ENCODE data around the gene NFX1. TPM values are rescaled to one million over a fixed set of nuclear protein-coding genes. Genes with fewer than 3 reads are reported as not detected.
A peak's percentile ranks its signal among the peaks of the same experiment; 100 is the strongest.

Gene NFX1
- total RNA-seq, 4 donors from 2014 or later, result 17.7 to 61.6 (median 50.2) TPM

- Histone ChIP-seq H3K36me3 (peaks cover 0 to 39% (median 12%) of the 10 kb centered on the region in 4 donors), H3K9me3 (no peaks in the 10 kb centered on the region), H3K4me3 (peak overlapping the region; percentile 42 to 97 (median 71)), H3K27ac (peak overlapping the region; percentile 95 to 97 (median 97)), H3K27me3 (no peaks in the 10 kb centered on the region), H3K4me1 (peaks cover 6 to 32% (median 19%) of the 10 kb centered on the region in 4 donors)
- no peak for TF ChIP-seq POLR2AphosphoS5 (IDR thresholded peaks at IDR 0.05)
- no peak for TF ChIP-seq EP300 (IDR thresholded peaks at IDR 0.05; ENCODE audit: low read depth)
- no peak for TF ChIP-seq CTCF (IDR thresholded peaks at IDR 0.05)
- in situ Hi-C loops (cut with MboI; ENCODE audit: low pct_ligation_motif_present in 1 of 4, low pct_unique_long_range_greater_than_20kb in 1 of 4, low sequenced_read_pairs in 3 of 4) (no loop called here), intact Hi-C loops (cut with DNase I; ENCODE audit: low total_unique reads) (no loop called here)
- WGBS, 2 donors (ENCODE audit: low coverage in 1 of 2), result 20 to 21% methylated on average over 11 to 13 of the region's 13 CpGs
- DNase-seq, result peak; percentile 20
Observed at GRCh38 chr9:33265211-33265865, 25.0 kb upstream of the NFX1 start.

- H3K27me3 ChIP-seq, result no peaks in the 10 kb centered on the region
- no peak overlapping the region for H3K27ac ChIP-seq
- DNase-seq, result no peak
- TF ChIP-seq EP300 (IDR thresholded peaks at IDR 0.05; ENCODE audit: low read depth) (no peak), POLR2A (IDR thresholded peaks at IDR 0.05) (no peak), POLR2AphosphoS5 (IDR thresholded peaks at IDR 0.05) (no peak), CTCF (IDR thresholded peaks at IDR 0.05) (no peak)
- intact Hi-C loops (cut with DNase I; ENCODE audit: low total_unique reads), result no loop called here
- in situ Hi-C loops (cut with MboI; ENCODE audit: low pct_ligation_motif_present in 1 of 4, low pct_unique_long_range_greater_than_20kb in 1 of 4, low sequenced_read_pairs in 3 of 4), result no loop called here
- H3K4me3 ChIP-seq, result no peak overlapping the region
- peaks cover 0 to 35% (median 11%) of the 10 kb centered on the region in 4 donors for H3K36me3 ChIP-seq
- H3K9me3 ChIP-seq, result no peaks in the 10 kb centered on the region
- peaks cover 6 to 37% (median 23%) of the 10 kb centered on the region in 4 donors for H3K4me1 ChIP-seq
Observed at GRCh38 chr9:33267151-33267767, 23.1 kb upstream of the NFX1 start.

GRCh38 chr9:33270146-33270545 is 20.2 kb upstream of the NFX1 start:
- no peak overlapping the region for H3K4me3 ChIP-seq
- peaks cover 9 to 41% (median 13%) of the 10 kb centered on the region in 4 donors for H3K4me1 ChIP-seq
- TF ChIP-seq EP300 (IDR thresholded peaks at IDR 0.05; ENCODE audit: low read depth) (no peak), CTCF (IDR thresholded peaks at IDR 0.05) (no peak), POLR2AphosphoS5 (IDR thresholded peaks at IDR 0.05) (no peak)
- H3K36me3 ChIP-seq, result peaks cover 0 to 45% (median 13%) of the 10 kb centered on the region in 4 donors
- H3K27me3 ChIP-seq, result no peaks in the 10 kb centered on the region
- no peak for DNase-seq
- 96% methylated on average over 3 of the region's 3 CpGs for WGBS, 2 donors (ENCODE audit: low coverage in 1 of 2)
- no peak overlapping the region for H3K27ac ChIP-seq
- intact Hi-C loops (cut with DNase I; ENCODE audit: low total_unique reads), result no loop called here
- in situ Hi-C loops (cut with MboI; ENCODE audit: low pct_ligation_motif_present in 1 of 4, low pct_unique_long_range_greater_than_20kb in 1 of 4, low sequenced_read_pairs in 3 of 4), result no loop called here
- H3K9me3 ChIP-seq, result no peaks in the 10 kb centered on the region

- Histone ChIP-seq H3K4me3 (no peak overlapping the region), H3K4me1 (peaks cover 0 to 22% (median 5%) of the 10 kb centered on the region in 4 donors), H3K27me3 (no peaks in the 10 kb centered on the region), H3K27ac (peak overlapping the region; percentile 57 to 82 (median 70)), H3K9me3 (no peaks in the 10 kb centered on the region), H3K36me3 (peaks cover 0 to 55% (median 18%) of the 10 kb centered on the region in 4 donors)
- in situ Hi-C loops (cut with MboI; ENCODE audit: low pct_ligation_motif_present in 1 of 4, low pct_unique_long_range_greater_than_20kb in 1 of 4, low sequenced_read_pairs in 3 of 4), result no loop called here
- 58 to 90% methylated on average over 1 of the region's 1 CpG for WGBS, 2 donors (ENCODE audit: low coverage in 1 of 2)
- no peak for TF ChIP-seq EP300 (IDR thresholded peaks at IDR 0.05; ENCODE audit: low read depth)
- peak in 2 of 3 donors; percentile 27 to 34 for TF ChIP-seq POLR2AphosphoS5 (IDR thresholded peaks at IDR 0.05)
- DNase-seq, result peak; percentile 57
- intact Hi-C loops (cut with DNase I; ENCODE audit: low total_unique reads), result no loop called here
Observed at GRCh38 chr9:33272061-33272460, 18.3 kb upstream of the NFX1 start.

Data from transverse colon (tissue), 4 donors.